GM13977 (cell line): ENCODE measurements around the gene PPP3R2.
"Not testable (repeated sequence)": the region's sequence is repeated elsewhere in the genome, so short reads cannot be mapped to it uniquely, and the experiment has no call there.

Experiments
- DNase-seq: peaks from one replicate; pipeline ENCODE4 v3.0.0; 2012; ENCODE audit warnings: low spot score
- CTCF ChIP-seq: IDR thresholded peaks from 2 replicates; pipeline ENCODE4 v1.5.1; 2012; ENCODE audit warnings: mild to moderate bottlenecking, control low read depth; ENCODE audit not compliant: insufficient read depth; ENCODE audit errors: extremely low read depth, missing control alignments
- in situ Hi-C: fragments of 300-500 bp; cut with MboI; formaldehyde crosslinking; loops from one replicate; pipeline ENCODE4 v1.12.0; 2022; ENCODE audit warnings: low sequenced_read_pairs, low pct_unique_long_range_greater_than_20kb, mixed read lengths, inconsistent platforms; ENCODE audit not compliant: unreplicated experiment

The PPP3R2 gene

GRCh38 chr9:101591787-101592446, 2.9 kb downstream of the PPP3R2 start:
- in situ Hi-C loops, result no loop called here
- TF ChIP-seq CTCF, result no peak
- no peak for DNase-seq

- TF ChIP-seq CTCF, result no peak
- no peak for DNase-seq
- in situ Hi-C loops, result no loop called here
Measured at GRCh38 chr9:101590901-101591300, 3.9 kb downstream of the PPP3R2 start.

GRCh38 chr9:101590074-101590473, 4.7 kb downstream of the PPP3R2 start:
- in situ Hi-C loops, DNase-seq: not testable (repeated sequence)

GRCh38 chr9:101587332-101588043, 7.3 kb downstream of the PPP3R2 start:
- no peak for DNase-seq
- in situ Hi-C loops, result no loop called here
- TF ChIP-seq CTCF, result no peak

- DNase-seq, result no peak
- TF ChIP-seq CTCF, result no peak
- in situ Hi-C loops, result no loop called here
Measured at GRCh38 chr9:101586651-101587050, 8.1 kb downstream of the PPP3R2 start.

- in situ Hi-C loops, result no loop called here
- DNase-seq, result no peak
- no peak for TF ChIP-seq CTCF
Measured at GRCh38 chr9:101585740-101586139, 9.0 kb downstream of the PPP3R2 start.

- no peak for TF ChIP-seq CTCF
Measured at GRCh38 chr9:101582553-101582952, 12.2 kb downstream of the PPP3R2 start.

More at GRCh38 chr9:101582553-101582952, 12.2 kb downstream of the PPP3R2 start:
- no peak for DNase-seq
- in situ Hi-C loops, result no loop called here
